ENCODE data around the gene PCDHB1.
A peak's percentile ranks its signal among the peaks of the same experiment; 100 is the strongest.

DNA sequence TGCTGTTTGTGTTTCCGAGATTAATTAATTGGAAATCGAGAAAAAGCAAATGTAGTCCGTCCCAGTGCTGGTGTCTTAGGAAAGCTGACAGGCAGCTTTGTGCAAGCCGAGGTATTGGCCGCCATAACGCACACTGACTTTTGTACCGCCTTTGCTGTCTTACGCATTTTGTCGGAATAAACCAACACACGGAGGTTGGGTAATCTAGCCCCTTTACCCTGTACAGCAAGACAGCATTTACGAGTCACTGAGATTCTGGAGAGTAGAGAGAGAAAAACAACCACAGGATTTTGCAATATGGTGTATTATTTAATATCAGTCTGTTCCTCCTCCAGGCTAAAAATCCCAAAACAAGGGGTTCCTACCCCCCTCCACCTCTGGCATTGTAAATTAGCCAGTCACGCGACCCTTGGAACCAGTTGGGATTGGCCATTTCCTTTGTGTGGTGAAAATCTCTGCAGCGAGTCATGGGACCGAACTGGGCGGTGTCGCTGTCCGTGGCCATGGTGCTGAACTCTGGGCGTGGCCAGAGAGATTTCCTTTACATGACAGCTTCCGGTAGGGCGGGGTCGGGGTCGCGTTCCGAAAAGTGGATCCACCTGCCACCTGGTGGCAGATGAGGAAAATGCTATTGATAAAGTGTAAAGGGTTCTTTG, 10.3 kb upstream of the PCDHB1 start:
- TF ChIP-seq POLR2A (IDR thresholded peaks at IDR 0.05) = no peak
- TF ChIP-seq, protein P1, sequence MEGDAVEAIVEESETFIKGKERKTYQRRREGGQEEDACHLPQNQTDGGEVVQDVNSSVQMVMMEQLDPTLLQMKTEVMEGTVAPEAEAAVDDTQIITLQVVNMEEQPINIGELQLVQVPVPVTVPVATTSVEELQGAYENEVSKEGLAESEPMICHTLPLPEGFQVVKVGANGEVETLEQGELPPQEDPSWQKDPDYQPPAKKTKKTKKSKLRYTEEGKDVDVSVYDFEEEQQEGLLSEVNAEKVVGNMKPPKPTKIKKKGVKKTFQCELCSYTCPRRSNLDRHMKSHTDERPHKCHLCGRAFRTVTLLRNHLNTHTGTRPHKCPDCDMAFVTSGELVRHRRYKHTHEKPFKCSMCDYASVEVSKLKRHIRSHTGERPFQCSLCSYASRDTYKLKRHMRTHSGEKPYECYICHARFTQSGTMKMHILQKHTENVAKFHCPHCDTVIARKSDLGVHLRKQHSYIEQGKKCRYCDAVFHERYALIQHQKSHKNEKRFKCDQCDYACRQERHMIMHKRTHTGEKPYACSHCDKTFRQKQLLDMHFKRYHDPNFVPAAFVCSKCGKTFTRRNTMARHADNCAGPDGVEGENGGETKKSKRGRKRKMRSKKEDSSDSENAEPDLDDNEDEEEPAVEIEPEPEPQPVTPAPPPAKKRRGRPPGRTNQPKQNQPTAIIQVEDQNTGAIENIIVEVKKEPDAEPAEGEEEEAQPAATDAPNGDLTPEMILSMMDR (IDR thresholded peaks at IDR 0.05) = peak in 3 of 4 experiments; percentile 66 to 87 (median 69)

Data from prostate gland (tissue), 2 donors.